Stimulated activated naive CD8-positive, alpha-beta T cell treated with anti-CD3 and anti-CD28 coated beads, Interleukin-15, amount 100 ng/mL, for 72 hours (primary cell): Measurements from ENCODE around the gene SPINK2.
A peak's percentile ranks its signal among the peaks of the same experiment; 100 is the strongest.

ENCODE experiments used
- ATAC-seq: fragments of 150-1000 bp; cut with Tn5 transposase; 2 replicates; pipeline ENCODE4 v1.10.0; 2021; ENCODE audit warnings: mild to moderate bottlenecking, moderate library complexity
- DNase-seq, 2 donors: peaks; one replicate each; pipeline ENCODE4 v3.0.0; 2021 to 2022
- H3K27ac Mint-ChIP-seq, 2 donors: one replicate each; pipeline ENCODE4 v1.8.0; 2022; ENCODE audit warnings: mild to moderate bottlenecking in 2 of 2, mixed read lengths in 2 of 2, moderate library complexity in 2 of 2
- H3K27me3 Mint-ChIP-seq: one replicate; pipeline ENCODE4 v1.8.0; 2022; ENCODE audit warnings: mixed read lengths
- H3K4me1 Mint-ChIP-seq: one replicate; pipeline ENCODE4 v1.8.0; 2022; ENCODE audit warnings: mild to moderate bottlenecking, mixed read lengths
- H3K4me3 Mint-ChIP-seq, 2 donors: one replicate each; pipeline ENCODE4 v1.8.0; 2022; ENCODE audit warnings: mild to moderate bottlenecking in 2 of 2, mixed read lengths in 2 of 2, moderate library complexity in 1 of 2
- H3K9me3 Mint-ChIP-seq, 2 donors: one replicate each; pipeline ENCODE4 v1.8.0; 2022; ENCODE audit warnings: mixed read lengths in 2 of 2

The SPINK2 gene

GRCh38 chr4:56772134-56772533, 49.4 kb downstream of the SPINK2 start:
- no peak for ATAC-seq

GRCh38 chr4:56768763-56769162, 52.7 kb downstream of the SPINK2 start:
- Mint-ChIP-seq H3K9me3 (no peaks in the 10 kb centered on the region), H3K4me3 (no peak overlapping the region), H3K4me1 (peaks cover 10% of the 10 kb centered on the region), H3K27ac (no peak overlapping the region), H3K27me3 (no peaks in the 10 kb centered on the region)
- DNase-seq = no peak
- ATAC-seq = no peak

More at GRCh38 chr4:56772134-56772533, 49.4 kb downstream of the SPINK2 start:
- no peak for DNase-seq
- Mint-ChIP-seq H3K4me3 (no peak overlapping the region), H3K9me3 (no peaks in the 10 kb centered on the region), H3K4me1 (no peaks in the 10 kb centered on the region), H3K27ac (peak overlapping the region in 1 of 2 donors; percentile 59), H3K27me3 (no peaks in the 10 kb centered on the region)

- ATAC-seq (no peak), DNase-seq (no peak)
- H3K27ac Mint-ChIP-seq = no peak overlapping the region
- peaks cover 10% of the 10 kb centered on the region for H3K4me1 Mint-ChIP-seq
- H3K4me3 Mint-ChIP-seq = no peak overlapping the region
- no peaks in the 10 kb centered on the region for H3K9me3 Mint-ChIP-seq
- H3K27me3 Mint-ChIP-seq = no peaks in the 10 kb centered on the region
Observed at GRCh38 chr4:56768316-56768715, 53.2 kb downstream of the SPINK2 start.

- no peak for ATAC-seq
- no peaks in the 10 kb centered on the region for H3K27me3 Mint-ChIP-seq
- no peak for DNase-seq
- H3K9me3 Mint-ChIP-seq = no peaks in the 10 kb centered on the region
- no peak overlapping the region for H3K4me3 Mint-ChIP-seq
- H3K27ac Mint-ChIP-seq = no peak overlapping the region
- H3K4me1 Mint-ChIP-seq = peaks cover 10% of the 10 kb centered on the region
Observed at GRCh38 chr4:56767567-56767966, 53.9 kb downstream of the SPINK2 start.

GRCh38 chr4:56764775-56765174, 56.7 kb downstream of the SPINK2 start:
- DNase-seq = no peak
- Mint-ChIP-seq H3K4me1 (peaks cover 15% of the 10 kb centered on the region), H3K27me3 (no peaks in the 10 kb centered on the region), H3K9me3 (no peaks in the 10 kb centered on the region), H3K27ac (peak overlapping the region; percentile 36 to 59), H3K4me3 (no peak overlapping the region)
- ATAC-seq = no peak

- H3K4me3 Mint-ChIP-seq = no peak overlapping the region
- no peak for DNase-seq
- H3K4me1 Mint-ChIP-seq = peaks cover 18% of the 10 kb centered on the region
- no peaks in the 10 kb centered on the region for H3K27me3 Mint-ChIP-seq
- H3K27ac Mint-ChIP-seq = peak overlapping the region in 1 of 2 donors; percentile 59
- no peak for ATAC-seq
- no peaks in the 10 kb centered on the region for H3K9me3 Mint-ChIP-seq
Observed at GRCh38 chr4:56764223-56764622, 57.3 kb downstream of the SPINK2 start.

GRCh38 chr4:56762484-56763250, 58.8 kb downstream of the SPINK2 start:
- no peaks in the 10 kb centered on the region for H3K27me3 Mint-ChIP-seq
- H3K4me3 Mint-ChIP-seq = no peak overlapping the region
- peaks cover 33% of the 10 kb centered on the region for H3K4me1 Mint-ChIP-seq
- ATAC-seq (peak; percentile 57), DNase-seq (no peak)
- H3K27ac Mint-ChIP-seq = peak overlapping the region in 1 of 2 donors; percentile 39
- H3K9me3 Mint-ChIP-seq = no peaks in the 10 kb centered on the region

GRCh38 chr4:56760183-56760582, 61.3 kb downstream of the SPINK2 start:
- Mint-ChIP-seq H3K27me3 (no peaks in the 10 kb centered on the region), H3K4me3 (no peak overlapping the region), H3K27ac (no peak overlapping the region), H3K9me3 (no peaks in the 10 kb centered on the region), H3K4me1 (peaks cover 43% of the 10 kb centered on the region)
- ATAC-seq (no peak), DNase-seq (no peak)
